K562 (cell line): ENCODE data around the gene AAK1. TPM values are rescaled to one million over a fixed set of nuclear protein-coding genes. Genes with fewer than 3 reads are reported as not detected.
A peak's percentile ranks its signal among the peaks of the same experiment; 100 is the strongest.

Experiments used
- ATF6 ChIP-seq: sonication (generic); formaldehyde crosslinking; IDR thresholded peaks from 2 replicates; pipeline ENCODE4 v1.4.0; 2020; ENCODE audit warnings: mild to moderate bottlenecking, missing genetic modification reagents
- CTBP1 ChIP-seq: fragments of 450-650 bp; IDR thresholded peaks from 2 replicates; pipeline ENCODE4 v1.6.1; 2016; ENCODE audit warnings: borderline replicate concordance
- E2F4 ChIP-seq: sonication (generic); formaldehyde crosslinking; IDR thresholded peaks from 2 replicates; pipeline ENCODE4 v1.8.0; 2022; ENCODE audit warnings: mild to moderate bottlenecking, low read depth, missing genetic modification reagents
- ETS2 ChIP-seq: IDR thresholded peaks from 2 replicates; pipeline ENCODE4 v1.6.1; 2016; ENCODE audit warnings: borderline replicate concordance, missing genetic modification characterization, mild to moderate bottlenecking, moderate library complexity, missing compliant biosample characterization; ENCODE audit not compliant: poor library complexity, severe bottlenecking
- FOXO4 ChIP-seq: fragments of 450-650 bp; formaldehyde crosslinking; IDR thresholded peaks from 2 replicates; pipeline ENCODE4 v1.4.0; 2020; ENCODE audit warnings: mild to moderate bottlenecking, moderate library complexity
- FOXP1 ChIP-seq: sonication (generic); formaldehyde crosslinking; IDR thresholded peaks from 2 replicates; pipeline ENCODE4 v1.8.0; 2022; ENCODE audit warnings: mild to moderate bottlenecking, missing genetic modification reagents
- MECOM ChIP-seq: fragments of 250-450 bp; sonication (Bioruptor Pico); IDR thresholded peaks from 2 replicates; pipeline ENCODE4 v1.8.0; 2022; ENCODE audit warnings: inconsistent platforms
- SMAD4 ChIP-seq: fragments of 250-450 bp; sonication (Bioruptor Pico); conservative IDR thresholded peaks from 2 replicates; pipeline ENCODE4 v1.8.0; 2021; ENCODE audit warnings: inconsistent platforms, mild to moderate bottlenecking, moderate library complexity
- TCFL5 ChIP-seq: fragments of 250-450 bp; sonication (Bioruptor Pico); conservative IDR thresholded peaks from 2 replicates; pipeline ENCODE4 v1.6.1; 2021; ENCODE audit warnings: mild to moderate bottlenecking, moderate library complexity, matching md5 sums
- THRB ChIP-seq: fragments of 450-650 bp; formaldehyde crosslinking; conservative IDR thresholded peaks from 2 replicates; pipeline ENCODE4 v1.4.0; 2022; ENCODE audit warnings: mild to moderate bottlenecking, missing genetic modification characterization
- TRIM25 ChIP-seq: fragments of 450-650 bp; IDR thresholded peaks from 2 replicates; pipeline ENCODE4 v1.7.0; 2016; ENCODE audit warnings: borderline replicate concordance
- ZBTB33 ChIP-seq: sonication (generic); formaldehyde crosslinking; IDR thresholded peaks from 2 replicates; pipeline ENCODE4 v1.8.1; 2023; ENCODE audit warnings: mild to moderate bottlenecking, missing genetic modification reagents
- ZNF586 ChIP-seq: fragments of 450-650 bp; formaldehyde crosslinking; conservative IDR thresholded peaks from 2 replicates; pipeline ENCODE4 v1.4.0; 2020; ENCODE audit warnings: mild to moderate bottlenecking, moderate library complexity
- ZNF655 ChIP-seq: fragments of 250-450 bp; sonication (Bioruptor Pico); IDR thresholded peaks from 2 replicates; pipeline ENCODE4 v1.5.0; 2021
- polyA plus RNA-seq, 8 experiments: library from polyadenylated mRNA; depleted of rRNA in 4 of 8; stranded (reverse) in 5 of 8; unstranded in 3 of 8; fragments of >200 nt; fragmentation: Nextera tagmentation in 2 of 8; fragmentation: Illumina TruSeq in 1 of 8; extraction: Ambion mirVana in 2 of 8; extraction: Trizol in 1 of 8; gene quantifications; 2 replicates each; pipeline versions ENCODE4 v1.2.1 to v1.2.3, GENCODE V29; 2011 to 2014; ENCODE audit warnings: inconsistent platforms in 1 of 8, missing spikeins in 1 of 8
- total RNA-seq, 7 experiments: library from RNA; depleted of rRNA in 6 of 7; stranded (reverse); fragments of >200 nt in 6 of 7; fragmentation: Illumina TruSeq in 2 of 7; extraction: Trizol in 2 of 7; gene quantifications; 2 replicates each; pipeline versions ENCODE4 v1.2.1 to v1.2.3, GENCODE V29; 2011 to 2021; ENCODE audit warnings: low replicate concordance in 1 of 7

AAK1 gene
- total and polyA plus RNA-seq, 9 of the 15 experiments (the other 6 are each of a cell fraction or from before 2014, with no cell fraction given), result 0.89 to 17.1 (median 6.0) TPM

- peak; percentile 82 for TF ChIP-seq CTBP1
- TF ChIP-seq ZNF586 (CRISPR knock-in tag), result no peak
- 0 out of 2 replicates have a peak, but pooled peaks have one; percentile 21 for TF ChIP-seq ZBTB33 (CRISPR knock-in tag)
- no peak for TF ChIP-seq TCFL5
- TF ChIP-seq ETS2 (tag), result no peak
- no peak for TF ChIP-seq TRIM25
- no peak for TF ChIP-seq MECOM (CRISPR knock-in tag)
- TF ChIP-seq SMAD4 (CRISPR knock-in tag), result peak; percentile 29; the same call in 1 of the 2 replicates
- peak; percentile 51; the same call in 1 of the 2 replicates for TF ChIP-seq E2F4 (CRISPR knock-in tag)
- peak; percentile 53; the same call in 1 of the 2 replicates for TF ChIP-seq ATF6 (CRISPR knock-in tag)
- TF ChIP-seq FOXO4, result no peak
- no peak for TF ChIP-seq THRB (CRISPR knock-in tag)
- no peak for TF ChIP-seq ZNF655 (CRISPR knock-in tag)
- TF ChIP-seq FOXP1, result peak; percentile 76; the same call in 1 of the 2 replicates
Observed at GRCh38 chr2:69436938-69437750, 206.4 kb downstream of the AAK1 start, which contains the start of gene NFU1 (continued).
